GM12801 (cell line): ENCODE data around the gene FAM47A.

Source experiments
- CTCF ChIP-seq: IDR thresholded peaks from one replicate; pipeline ENCODE4 v1.5.1; 2011; ENCODE audit warnings: control low read depth; ENCODE audit not compliant: insufficient read length; ENCODE audit errors: extremely low read depth

The FAM47A gene

GRCh38 chrX:34132028-34132427 is at the start of gene FAM47A:
Gene FAM47A (minus strand): TSS chrX:34132314. CDS start chrX:34132278, 36 bp downstream.
- TF ChIP-seq CTCF, result no peak

- TF ChIP-seq CTCF, result no peak
Measured at GRCh38 chrX:34147345-34147744, 15.2 kb upstream of the FAM47A start.

GRCh38 chrX:34146906-34147305 is 14.8 kb upstream of the FAM47A start:
- no peak for TF ChIP-seq CTCF

GRCh38 chrX:34144246-34144645 is 12.1 kb upstream of the FAM47A start:
- no peak for TF ChIP-seq CTCF

- TF ChIP-seq CTCF, result no peak
Measured at GRCh38 chrX:34140816-34141215, 8.7 kb upstream of the FAM47A start.

GRCh38 chrX:34130980-34131744 is 952 bp downstream of the FAM47A start:
- TF ChIP-seq CTCF, result no peak

GRCh38 chrX:34130501-34130900 is 1.6 kb downstream of the FAM47A start:
- TF ChIP-seq CTCF, result no peak
